Smooth muscle cell (in vitro differentiated cells): ENCODE measurements around the gene DNAI2. TPM values are rescaled to one million over a fixed set of nuclear protein-coding genes. Genes with fewer than 3 reads are reported as not detected.

ENCODE experiments used
- DNase-seq: peaks from one replicate; lab custom pipeline; 2025; ENCODE audit not compliant: unreplicated experiment; lab: John Stamatoyannopoulos, UW
- H2AFZ ChIP-seq: fragments of 200-600 bp; sonication (generic); 2 replicates; pipeline ENCODE4 v1.6.0; 2016; ENCODE audit warnings: antibody characterized with exemption, low read depth, mild to moderate bottlenecking
- H3F3A ChIP-seq: fragments of 200-600 bp; sonication (generic); 2 replicates; pipeline ENCODE4 v1.6.0; 2017; ENCODE audit warnings: antibody characterized with exemption, low read depth
- H3K27ac ChIP-seq: fragments of 200-600 bp; sonication (generic); 2 replicates; pipeline ENCODE4 v1.5.1; 2016; ENCODE audit warnings: low read depth, mild to moderate bottlenecking
- H3K27me3 ChIP-seq: fragments of 200-600 bp; sonication (generic); 2 replicates; pipeline ENCODE4 v1.6.1; 2016; ENCODE audit warnings: low read depth, mild to moderate bottlenecking
- H3K36me3 ChIP-seq: fragments of 200-600 bp; sonication (generic); 2 replicates; pipeline ENCODE4 v1.5.1; 2016; ENCODE audit warnings: low read depth
- H3K4me1 ChIP-seq: fragments of 200-600 bp; sonication (generic); 2 replicates; pipeline ENCODE4 v1.5.1; 2016; ENCODE audit warnings: low read depth
- H3K4me2 ChIP-seq: fragments of 200-600 bp; sonication (generic); 2 replicates; pipeline ENCODE4 v1.6.0; 2016; ENCODE audit warnings: mild to moderate bottlenecking
- H3K4me3 ChIP-seq: fragments of 200-600 bp; sonication (generic); 2 replicates; pipeline ENCODE4 v1.5.1; 2016; ENCODE audit warnings: mild to moderate bottlenecking
- H3K79me2 ChIP-seq: fragments of 200-600 bp; sonication (generic); 2 replicates; pipeline ENCODE4 v1.6.0; 2016; ENCODE audit warnings: low read depth, mild to moderate bottlenecking
- H3K9ac ChIP-seq: fragments of 200-600 bp; sonication (generic); 2 replicates; pipeline ENCODE4 v1.6.0; 2016; ENCODE audit warnings: low read depth
- H3K9me3 ChIP-seq: fragments of 200-600 bp; sonication (generic); replicated peaks from 2 replicates; pipeline ENCODE4 v1.5.1; 2016; ENCODE audit warnings: low read depth
- H4K20me1 ChIP-seq: fragments of 200-600 bp; sonication (generic); 2 replicates; pipeline ENCODE4 v1.6.0; 2016; ENCODE audit warnings: low read depth
- CTCF ChIP-seq: fragments of 200-600 bp; sonication (generic); IDR thresholded peaks from 2 replicates; pipeline ENCODE4 v1.5.1; 2017; ENCODE audit warnings: borderline replicate concordance, mild to moderate bottlenecking, antibody characterized with exemption; ENCODE audit not compliant: insufficient read depth, poor library complexity, severe bottlenecking
- WGBS: methylation state at CpG from one replicate; pipeline ENCODE4 v1.1.7; 2016; ENCODE audit warnings: low lambda C conversion rate; 5-methylcytosine and 5-hydroxymethylcytosine counted together
- polyA plus RNA-seq: library from polyadenylated mRNA; unstranded; fragments of >200 nt; fragmentation: Nextera tagmentation; extraction: Ambion mirVana; gene quantifications from 2 replicates; pipeline ENCODE4 v1.2.1, GENCODE V29; 2016
- total RNA-seq: library from RNA; depleted of rRNA; stranded (reverse); fragments of >200 nt; gene quantifications from 2 replicates; pipeline ENCODE4 v1.2.3, GENCODE V29; 2014

Gene DNAI2
- total and polyA plus RNA-seq, 2 experiments from 2014 or later, result not detected

GRCh38 chr17:74305865-74306654, 32.0 kb downstream of the DNAI2 start:
- DNase-seq, result no peak
- Histone ChIP-seq H3K79me2 (no peaks in the 10 kb centered on the region), H3K4me1 (no peaks in the 10 kb centered on the region), H3K27ac (no peak overlapping the region), H3K9ac (no peak overlapping the region), H3K9me3 (no peaks in the 10 kb centered on the region), H3K27me3 (no peaks in the 10 kb centered on the region), H4K20me1 (no peaks in the 10 kb centered on the region), H3K4me3 (no peak overlapping the region), H3K36me3 (no peaks in the 10 kb centered on the region), H3K4me2 (no peak overlapping the region), H3F3A (no peaks in the 10 kb centered on the region), H2AFZ (no peak overlapping the region)
- 81% methylated on average over 10 of the region's 10 CpGs for WGBS
- TF ChIP-seq CTCF, result no peak

- Histone ChIP-seq H3K36me3 (no peaks in the 10 kb centered on the region), H3K27ac (no peak overlapping the region), H3K4me1 (no peaks in the 10 kb centered on the region), H3K4me2 (no peak overlapping the region), H4K20me1 (no peaks in the 10 kb centered on the region), H3K9me3 (no peaks in the 10 kb centered on the region), H2AFZ (no peak overlapping the region), H3K79me2 (no peaks in the 10 kb centered on the region), H3F3A (no peaks in the 10 kb centered on the region), H3K27me3 (no peaks in the 10 kb centered on the region), H3K4me3 (no peak overlapping the region), H3K9ac (no peak overlapping the region)
- no peak for TF ChIP-seq CTCF
- WGBS, result 74% methylated on average over 15 of the region's 15 CpGs
- DNase-seq, result no peak
Measured at GRCh38 chr17:74307984-74308773, 34.1 kb downstream of the DNAI2 start.

GRCh38 chr17:74309902-74310301, 35.9 kb downstream of the DNAI2 start:
- H3K27me3 ChIP-seq, result no peaks in the 10 kb centered on the region
- H3K27ac ChIP-seq, result no peak overlapping the region
- no peak overlapping the region for H3K4me3 ChIP-seq
- no peak for TF ChIP-seq CTCF
- no peaks in the 10 kb centered on the region for H3K9me3 ChIP-seq
- H3F3A ChIP-seq, result no peaks in the 10 kb centered on the region
- no peak for DNase-seq
- H2AFZ ChIP-seq, result no peak overlapping the region
- no peaks in the 10 kb centered on the region for H3K36me3 ChIP-seq
- no peaks in the 10 kb centered on the region for H3K79me2 ChIP-seq
- H4K20me1 ChIP-seq, result no peaks in the 10 kb centered on the region
- H3K4me1 ChIP-seq, result no peaks in the 10 kb centered on the region
- no peak overlapping the region for H3K9ac ChIP-seq
- H3K4me2 ChIP-seq, result no peak overlapping the region
- WGBS, result 85% methylated on average over 12 of the region's 12 CpGs
